Keratinocyte (primary cell): Measurements from ENCODE around the gene ATP13A3. TPM values are rescaled to one million over a fixed set of nuclear protein-coding genes. Genes with fewer than 3 reads are reported as not detected.
A peak's percentile ranks its signal among the peaks of the same experiment; 100 is the strongest.

ENCODE experiments used
- DNase-seq: peaks from one replicate; pipeline ENCODE4 v3.0.0-alpha.2; 2011; ENCODE audit warnings: low read depth, missing footprints, low spot score
- FAIRE-seq: peaks from 2 replicates; lab custom pipeline; 2011; peaks lifted over from hg19 to GRCh38; lab: Jason Lieb, UNC
- H2AFZ ChIP-seq: 2 replicates; pipeline ENCODE4 v1.6.0; 2012; ENCODE audit warnings: low read length, control low read depth, inconsistent platforms; ENCODE audit not compliant: control insufficient read depth
- H3K27ac ChIP-seq: 2 replicates; pipeline ENCODE4 v1.5.1; 2011; ENCODE audit warnings: low read length; ENCODE audit not compliant: control insufficient read depth, insufficient read depth
- H3K27me3 ChIP-seq: 3 replicates; pipeline ENCODE4 v1.6.0; 2011; ENCODE audit warnings: low read length; ENCODE audit not compliant: control insufficient read depth, insufficient read depth; ENCODE audit errors: extremely low read depth
- H3K36me3 ChIP-seq, 2 experiments: 2 replicates in 1 of 2; 3 replicates in 1 of 2; pipeline ENCODE4 v1.5.1; 2011; ENCODE audit warnings: low read length in 2 of 2, mild to moderate bottlenecking in 1 of 2; ENCODE audit not compliant: control insufficient read depth in 2 of 2, insufficient read depth in 2 of 2; ENCODE audit errors: extremely low read depth in 1 of 2
- H3K4me1 ChIP-seq: 3 replicates; pipeline ENCODE4 v1.5.1; 2011; ENCODE audit warnings: low read length; ENCODE audit not compliant: control insufficient read depth, insufficient read depth; ENCODE audit errors: extremely low read depth
- H3K4me2 ChIP-seq: 3 replicates; pipeline ENCODE4 v1.6.0; 2011; ENCODE audit warnings: low read depth, low read length; ENCODE audit not compliant: control insufficient read depth, insufficient read depth; ENCODE audit errors: extremely low read depth
- H3K4me3 ChIP-seq, 3 experiments: fragments of 200-600 bp in 1 of 3; sonication (generic) in 1 of 3; 2 replicates in 2 of 3; 3 replicates in 1 of 3; pipeline ENCODE4 v1.5.1; 2011 to 2016; ENCODE audit warnings: low read length in 3 of 3, mild to moderate bottlenecking in 3 of 3, control low read depth in 2 of 3, inconsistent platforms in 1 of 3, low read depth in 1 of 3, mixed read lengths in 1 of 3, mixed run types in 1 of 3, moderate library complexity in 1 of 3; ENCODE audit not compliant: control insufficient read depth in 2 of 3, insufficient read depth in 2 of 3; ENCODE audit errors: extremely low read depth in 1 of 3
- H3K79me2 ChIP-seq: 2 replicates; pipeline ENCODE4 v1.6.0; 2012; ENCODE audit warnings: low read length; ENCODE audit not compliant: control insufficient read depth, insufficient read depth
- H3K9ac ChIP-seq: 3 replicates; pipeline ENCODE4 v1.6.0; 2011; ENCODE audit warnings: low read length; ENCODE audit not compliant: control insufficient read depth, insufficient read depth; ENCODE audit errors: extremely low read depth
- H3K9me1 ChIP-seq: 3 replicates; pipeline ENCODE4 v1.6.0; 2011; ENCODE audit warnings: low read length; ENCODE audit not compliant: control insufficient read depth, insufficient read depth; ENCODE audit errors: extremely low read depth
- H3K9me3 ChIP-seq: 2 replicates; pipeline ENCODE4 v1.5.1; 2012; ENCODE audit warnings: low read depth, low read length; ENCODE audit not compliant: control insufficient read depth
- H4K20me1 ChIP-seq: 3 replicates; pipeline ENCODE4 v1.6.0; 2011; ENCODE audit warnings: low read length; ENCODE audit not compliant: control insufficient read depth, insufficient read depth; ENCODE audit errors: extremely low read depth
- CTCF ChIP-seq, 3 experiments: IDR thresholded peaks in 1 of 3; conservative IDR thresholded peaks in 1 of 3; optimal IDR thresholded peaks in 1 of 3; 2 replicates in 2 of 3; 3 replicates in 1 of 3; pipeline versions ENCODE3 to v1.5.1; 2011; ENCODE audit warnings: low read length in 3 of 3, mild to moderate bottlenecking in 3 of 3, moderate library complexity in 2 of 3, control low read depth in 1 of 3, inconsistent platforms in 1 of 3; ENCODE audit not compliant: insufficient read depth in 2 of 3; ENCODE audit errors: extremely low read depth in 1 of 3
- EZH2 ChIP-seq: IDR thresholded peaks from one replicate; pipeline ENCODE4 v1.6.1; 2012; ENCODE audit warnings: inconsistent platforms, mild to moderate bottlenecking, low read length, moderate library complexity
- dilution Hi-C: fragments of 300-500 bp; cut with MboI; formaldehyde crosslinking; loops from one replicate; pipeline ENCODE4 v1.7.0; 2020; ENCODE audit warnings: low sequenced_read_pairs; ENCODE audit not compliant: extremely low pct_ligation_motif_present
- polyA plus RNA-seq, 5 experiments: library from polyadenylated mRNA; depleted of rRNA in 3 of 5; stranded (reverse) in 3 of 5; stranded (forward) in 1 of 5; unstranded in 1 of 5; fragments of >200 nt; gene quantifications; 1 replicate in 1 of 5; 2 replicates in 3 of 5; 3 replicates in 1 of 5; pipeline versions ENCODE4 v1.2.1 to v1.2.3, GENCODE V29; 2011 to 2012; ENCODE audit warnings: missing spikeins in 2 of 5, low read depth in 1 of 5, low replicate concordance in 1 of 5

ATP13A3 gene
- polyA plus RNA-seq, 1 donor (not counting 4 experiments of a cell fraction or from before 2014, with no cell fraction given) = 103 TPM

- Histone ChIP-seq H3K9ac (no peak overlapping the region), H3K4me2 (no peak overlapping the region)
These were observed 46.8 kb downstream of the ATP13A3 start for GRCh38 chr3:194439881-194440550.

GRCh38 chr3:194434503-194434902, 52.3 kb downstream of the ATP13A3 start:
- Histone ChIP-seq H2AFZ (no peak overlapping the region), H4K20me1 (no peaks in the 10 kb centered on the region), H3K27ac (no peak overlapping the region), H3K9ac (no peak overlapping the region), H3K9me3 (no peaks in the 10 kb centered on the region), H3K4me1 (no peaks in the 10 kb centered on the region), H3K4me2 (no peak overlapping the region), H3K9me1 (no peaks in the 10 kb centered on the region), H3K4me3 (no peak overlapping the region), H3K27me3 (no peaks in the 10 kb centered on the region), H3K36me3 (peaks cover 23 to 31% of the 10 kb centered on the region in 2 experiments), H3K79me2 (no peaks in the 10 kb centered on the region)
- dilution Hi-C loops = no loop called here
- DNase-seq (no peak), FAIRE-seq (no peak)
- no peak for TF ChIP-seq EZH2
- TF ChIP-seq CTCF (optimal IDR thresholded peaks at IDR 0.05 in 1 of 3, IDR thresholded peaks at IDR 0.05 in 1 of 3, conservative IDR thresholded peaks at IDR 0.05 in 1 of 3; ENCODE audit: extremely low read depth in 1 of 3, insufficient read depth in 2 of 3, low read length in 3 of 3) = no peak

More at GRCh38 chr3:194439881-194440550, 46.8 kb downstream of the ATP13A3 start:
- no peaks in the 10 kb centered on the region for H3K4me1 ChIP-seq
- peaks cover 18 to 29% of the 10 kb centered on the region in 2 experiments for H3K36me3 ChIP-seq
- no peak overlapping the region for H3K27ac ChIP-seq
- no peaks in the 10 kb centered on the region for H3K27me3 ChIP-seq
- H3K4me3 ChIP-seq = no peak overlapping the region
- dilution Hi-C loops = no loop called here
- no peak for DNase-seq
- no peaks in the 10 kb centered on the region for H3K9me1 ChIP-seq
- no peaks in the 10 kb centered on the region for H3K9me3 ChIP-seq
- TF ChIP-seq EZH2 = no peak
- H3K79me2 ChIP-seq = no peaks in the 10 kb centered on the region
- FAIRE-seq = peak; percentile 34
- no peak overlapping the region for H2AFZ ChIP-seq
- no peaks in the 10 kb centered on the region for H4K20me1 ChIP-seq
